Colonic mucosa (tissue), 4 donors: ENCODE measurements around the gene NDST4. TPM values are rescaled to one million over a fixed set of nuclear protein-coding genes. Genes with fewer than 3 reads are reported as not detected.

Source experiments
- DNase-seq: peaks from one replicate; pipeline ENCODE4 v3.0.0-alpha.2; 2020
- H3K27ac ChIP-seq: fragments of 200-600 bp; one replicate; pipeline ENCODE4 v1.8.0; 2021
- H3K27me3 ChIP-seq: fragments of 200-600 bp; one replicate; pipeline ENCODE4 v1.8.0; 2021
- H3K36me3 ChIP-seq: fragments of 200-600 bp; one replicate; pipeline ENCODE4 v1.8.0; 2021
- H3K4me1 ChIP-seq: fragments of 200-600 bp; one replicate; pipeline ENCODE4 v1.8.0; 2021; ENCODE audit warnings: mild to moderate bottlenecking
- H3K4me3 ChIP-seq: fragments of 200-600 bp; one replicate; pipeline ENCODE4 v1.8.0; 2021
- H3K9ac ChIP-seq, 2 donors: one replicate each; pipeline ENCODE4 v1.7.0; 2013; ENCODE audit warnings: control low read depth in 2 of 2, low read depth in 2 of 2, low read length in 2 of 2
- H3K9me3 ChIP-seq: fragments of 200-600 bp; one replicate; pipeline ENCODE4 v1.8.0; 2021
- intact Hi-C: fragments of 100-400 bp; cut with DNase I; formaldehyde crosslinking; loops from one replicate; pipeline ENCODE4 v1.14.1; 2022
- total RNA-seq, 2 donors: library from RNA; stranded (reverse); fragmentation: NEBNext Ultra II Directional in 1 of 2; extraction: Animal tissue kit (Norgen Biotek cat#: 25700) in 1 of 2; gene quantifications; one replicate each; pipeline ENCODE4 v1.2.1, GENCODE V29; 2021
- TF ChIP-seq, protein P1 (sequence below): fragments of 200-600 bp; IDR thresholded peaks from one replicate; pipeline ENCODE4 v1.8.0; 2022; ENCODE audit warnings: antibody characterized with exemption, mild to moderate bottlenecking
- donor health status: healthy.
- donor health status: DM: no; HTN: no; CAD: no.
- donor health status: DM: no; HTN: no; CAD: no.

The NDST4 gene
- total RNA-seq, 2 donors from 2014 or later, result 0.13 to 0.20 TPM

DNA sequence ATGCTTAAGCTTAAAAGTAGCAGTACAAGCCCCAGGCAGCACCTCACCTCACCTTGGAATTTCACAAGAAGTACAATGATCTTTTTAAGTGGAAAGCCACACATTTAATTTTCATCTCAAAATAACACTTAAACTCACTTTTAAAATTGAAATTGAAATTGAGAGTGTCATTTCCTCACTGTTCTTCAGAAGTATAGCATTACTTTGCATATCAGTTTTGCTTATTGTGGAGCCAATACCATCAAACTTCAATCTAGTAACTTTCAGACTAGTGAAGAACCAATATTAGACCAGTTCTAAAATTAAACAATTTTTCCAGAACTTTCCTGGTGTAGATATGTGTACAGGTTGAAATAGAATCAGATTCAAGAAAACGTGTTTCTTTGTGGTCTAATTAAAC, 242.4 kb downstream of the NDST4 start:
- Histone ChIP-seq H3K27ac (no peak overlapping the region), H3K4me3 (no peak overlapping the region), H3K9ac (no peak overlapping the region), H3K36me3 (no peaks in the 10 kb centered on the region), H3K4me1 (no peaks in the 10 kb centered on the region), H3K9me3 (no peaks in the 10 kb centered on the region), H3K27me3 (no peaks in the 10 kb centered on the region)
- intact Hi-C loops, result no loop called here
- TF ChIP-seq, protein P1, sequence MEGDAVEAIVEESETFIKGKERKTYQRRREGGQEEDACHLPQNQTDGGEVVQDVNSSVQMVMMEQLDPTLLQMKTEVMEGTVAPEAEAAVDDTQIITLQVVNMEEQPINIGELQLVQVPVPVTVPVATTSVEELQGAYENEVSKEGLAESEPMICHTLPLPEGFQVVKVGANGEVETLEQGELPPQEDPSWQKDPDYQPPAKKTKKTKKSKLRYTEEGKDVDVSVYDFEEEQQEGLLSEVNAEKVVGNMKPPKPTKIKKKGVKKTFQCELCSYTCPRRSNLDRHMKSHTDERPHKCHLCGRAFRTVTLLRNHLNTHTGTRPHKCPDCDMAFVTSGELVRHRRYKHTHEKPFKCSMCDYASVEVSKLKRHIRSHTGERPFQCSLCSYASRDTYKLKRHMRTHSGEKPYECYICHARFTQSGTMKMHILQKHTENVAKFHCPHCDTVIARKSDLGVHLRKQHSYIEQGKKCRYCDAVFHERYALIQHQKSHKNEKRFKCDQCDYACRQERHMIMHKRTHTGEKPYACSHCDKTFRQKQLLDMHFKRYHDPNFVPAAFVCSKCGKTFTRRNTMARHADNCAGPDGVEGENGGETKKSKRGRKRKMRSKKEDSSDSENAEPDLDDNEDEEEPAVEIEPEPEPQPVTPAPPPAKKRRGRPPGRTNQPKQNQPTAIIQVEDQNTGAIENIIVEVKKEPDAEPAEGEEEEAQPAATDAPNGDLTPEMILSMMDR, result no peak
- no peak for DNase-seq

DNA sequence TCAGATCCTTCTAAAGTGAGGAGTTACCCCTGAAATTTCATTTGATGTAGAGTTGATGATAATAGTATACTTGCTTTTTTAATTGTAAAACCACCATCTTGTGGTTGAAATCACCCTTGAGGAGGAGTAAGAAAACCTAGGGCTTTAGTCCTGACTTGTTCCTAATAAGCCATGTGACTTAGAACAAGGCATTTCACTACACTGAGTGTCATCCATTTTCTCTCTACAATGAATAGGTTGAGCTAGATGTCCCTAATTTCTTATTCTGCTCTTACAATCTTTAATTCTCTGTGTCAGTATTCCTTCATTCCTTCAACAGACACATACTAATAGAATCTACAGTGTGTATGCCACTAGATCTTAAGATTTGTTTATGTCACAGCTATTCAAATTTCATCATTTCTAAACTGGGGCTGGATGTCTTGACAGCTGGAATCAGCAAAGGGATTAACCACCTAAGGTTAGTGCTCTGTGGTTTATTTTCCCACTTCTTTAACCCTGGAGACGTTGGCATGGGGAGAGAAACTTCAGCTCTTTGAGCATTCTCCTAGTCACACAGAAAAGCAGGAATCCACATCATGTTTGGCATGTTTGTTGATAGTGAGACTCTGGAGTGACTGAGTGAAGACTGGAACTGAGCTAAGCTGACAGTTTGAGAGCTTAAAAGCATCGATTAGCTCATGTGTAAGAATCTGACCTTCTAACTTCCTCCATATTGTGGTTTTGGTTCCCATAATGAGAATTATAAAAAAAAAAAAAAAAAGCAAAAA, 246.3 kb downstream of the NDST4 start:
- TF ChIP-seq, protein P1, result no peak
- DNase-seq, result no peak
- Histone ChIP-seq H3K9me3 (no peaks in the 10 kb centered on the region), H3K9ac (no peak overlapping the region), H3K36me3 (no peaks in the 10 kb centered on the region), H3K27ac (no peak overlapping the region), H3K27me3 (no peaks in the 10 kb centered on the region), H3K4me3 (no peak overlapping the region), H3K4me1 (no peaks in the 10 kb centered on the region)
- intact Hi-C loops, result no loop called here

DNA sequence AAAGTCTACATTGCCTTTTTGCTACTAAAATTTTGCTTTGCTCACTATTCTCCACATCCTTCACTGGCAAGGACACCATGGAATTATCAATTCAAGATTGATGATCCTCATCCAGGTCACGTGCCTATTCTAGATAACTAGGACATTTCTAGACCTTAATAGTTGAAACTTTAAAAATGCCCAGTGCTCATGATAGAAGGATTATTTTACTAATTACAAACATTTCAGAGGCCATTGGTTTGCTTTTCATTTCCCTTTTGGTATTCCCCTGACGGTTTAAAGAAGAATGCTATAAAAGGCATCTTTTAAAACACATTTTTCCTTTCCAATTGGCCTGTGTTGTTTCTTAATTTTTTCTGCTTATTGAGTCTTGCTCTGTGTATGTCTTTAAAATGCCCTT, 249.4 kb downstream of the NDST4 start:
- DNase-seq, result no peak
- H3K27ac ChIP-seq, result no peak overlapping the region
- intact Hi-C loops, result no loop called here
- TF ChIP-seq, protein P1, result no peak
- H3K36me3 ChIP-seq, result no peaks in the 10 kb centered on the region
- no peaks in the 10 kb centered on the region for H3K27me3 ChIP-seq
- H3K4me3 ChIP-seq, result no peak overlapping the region
- no peaks in the 10 kb centered on the region for H3K9me3 ChIP-seq
- no peaks in the 10 kb centered on the region for H3K4me1 ChIP-seq
- H3K9ac ChIP-seq, result no peak overlapping the region

DNA sequence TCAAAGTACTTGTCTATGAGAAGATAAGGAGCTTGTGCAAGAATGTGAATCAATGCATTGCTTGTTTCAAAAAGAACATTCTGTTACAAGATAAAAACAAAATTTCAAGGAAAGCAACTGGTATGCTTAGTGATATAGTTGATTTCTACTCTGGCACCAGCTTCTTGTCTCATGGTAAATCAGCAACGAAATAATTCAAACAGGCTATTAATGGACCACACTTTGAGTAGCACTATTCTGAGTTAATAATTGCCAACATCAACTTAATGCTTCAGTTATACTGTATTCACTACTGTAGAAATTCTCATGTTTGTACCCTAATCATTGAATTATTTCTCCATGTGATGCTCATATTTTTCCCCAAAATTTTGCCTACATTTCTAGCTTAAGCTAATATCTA, 252.6 kb downstream of the NDST4 start:
- no peak for DNase-seq
- TF ChIP-seq, protein P1, result no peak
- intact Hi-C loops, result no loop called here
- Histone ChIP-seq H3K36me3 (no peaks in the 10 kb centered on the region), H3K27ac (no peak overlapping the region), H3K4me1 (no peaks in the 10 kb centered on the region), H3K4me3 (no peak overlapping the region), H3K27me3 (no peaks in the 10 kb centered on the region), H3K9ac (no peak overlapping the region), H3K9me3 (no peaks in the 10 kb centered on the region)

DNA sequence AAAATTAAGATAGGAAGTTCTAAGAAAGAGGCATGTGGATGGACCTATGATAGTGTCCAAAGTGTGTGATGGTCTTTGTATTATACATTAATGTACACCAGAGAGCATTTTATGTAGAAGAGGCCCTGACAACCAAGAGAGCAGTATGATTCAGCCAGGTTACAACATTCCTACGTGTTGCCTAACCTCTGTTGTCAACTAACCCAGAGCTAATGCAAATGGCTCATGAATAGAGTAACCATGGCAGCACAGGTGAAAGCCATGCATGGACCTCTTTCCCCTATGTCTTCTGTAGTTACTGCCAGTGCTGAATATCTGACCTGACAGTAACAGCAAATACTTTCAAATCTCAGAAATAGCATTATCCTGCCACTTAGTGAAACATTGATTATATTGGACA, 255.6 kb downstream of the NDST4 start:
- Histone ChIP-seq H3K27ac (no peak overlapping the region), H3K4me1 (no peaks in the 10 kb centered on the region), H3K9ac (no peak overlapping the region), H3K27me3 (no peaks in the 10 kb centered on the region), H3K4me3 (no peak overlapping the region), H3K36me3 (no peaks in the 10 kb centered on the region), H3K9me3 (no peaks in the 10 kb centered on the region)
- intact Hi-C loops, result no loop called here
- DNase-seq, result no peak
- TF ChIP-seq, protein P1, result no peak
